Adrenal gland (tissue), 5 donors: ENCODE results near the gene RAC3.

Source experiments
- CTCF ChIP-seq, 6 experiments: fragments of 450-650 bp in 4 of 6; fragments of 200-600 bp in 2 of 6; sonication (generic) in 1 of 6; IDR thresholded peaks; 1 replicate in 5 of 6; 2 replicates in 1 of 6; pipeline versions ENCODE4 v1.5.1 to v1.8.0; 2016 to 2021; ENCODE audit warnings: antibody characterized with exemption in 6 of 6, mild to moderate bottlenecking in 2 of 6, moderate library complexity in 1 of 6
- POLR2A ChIP-seq, 2 donors: fragments of 450-650 bp; IDR thresholded peaks; one replicate each; pipeline ENCODE4 v1.6.1; 2017; ENCODE audit warnings: antibody characterized with exemption in 2 of 2, mild to moderate bottlenecking in 2 of 2, moderate library complexity in 1 of 2
- donor health status: DM: no; HTN: no; CAD: no.

- TF ChIP-seq CTCF (IDR thresholded peaks at IDR 0.05) = no peak
- TF ChIP-seq POLR2A (IDR thresholded peaks at IDR 0.05) = no peak
Measured at GRCh38 chr17:82051776-82052637, 20.5 kb downstream of the RAC3 start, which contains the start of the genes GPS1 and RFNG.
